Right atrium auricular region (tissue), 2 donors: ENCODE data around the gene PCDH9. TPM values are rescaled to one million over a fixed set of nuclear protein-coding genes. Genes with fewer than 3 reads are reported as not detected.

Source experiments
- DNase-seq: peaks from one replicate; pipeline ENCODE4 v3.0.0-alpha.2; 2019; ENCODE audit warnings: low spot score
- H3K27ac ChIP-seq, 2 donors: fragments of 200-600 bp; sonication (generic); 1 replicate in 1 of 2; 2 replicates in 1 of 2; pipeline ENCODE4 v1.5.1; 2016 to 2019
- H3K27me3 ChIP-seq, 2 donors: fragments of 200-600 bp; sonication (generic); one replicate each; pipeline versions ENCODE4 v1.5.1 to v1.6.0; 2017 to 2019
- H3K36me3 ChIP-seq: fragments of 200-600 bp; sonication (generic); one replicate; pipeline ENCODE4 v1.5.1; 2016
- H3K4me1 ChIP-seq, 2 donors: fragments of 200-600 bp; sonication (generic); one replicate each; pipeline versions ENCODE4 v1.5.1 to v1.6.0; 2017 to 2019
- H3K4me3 ChIP-seq, 2 donors: fragments of 200-600 bp; sonication (generic); 1 replicate in 1 of 2; 2 replicates in 1 of 2; pipeline ENCODE4 v1.5.1; 2017 to 2019; ENCODE audit warnings: mild to moderate bottlenecking in 1 of 2, moderate library complexity in 1 of 2
- H3K9me3 ChIP-seq, 2 donors: fragments of 200-600 bp; sonication (generic); one replicate each; pipeline ENCODE4 v1.5.1; 2019
- CTCF ChIP-seq, 2 donors: fragments of 200-600 bp; sonication (generic); IDR thresholded peaks; one replicate each; pipeline ENCODE4 v1.5.1; 2019; ENCODE audit warnings: antibody characterized with exemption in 2 of 2
- total RNA-seq, 2 donors: library from RNA; depleted of rRNA; stranded (reverse); fragments of >200 nt; gene quantifications; one replicate each; pipeline ENCODE4 v1.1.0, GENCODE V29; 2016

PCDH9 gene
- total RNA-seq, 2 donors from 2014 or later: 19.4 to 28.7 TPM

- H3K36me3 ChIP-seq: no peaks in the 10 kb centered on the region
- no peak for TF ChIP-seq CTCF (IDR thresholded peaks at IDR 0.05)
- no peak overlapping the region for H3K4me3 ChIP-seq
- H3K27ac ChIP-seq: no peak overlapping the region
- no peak for DNase-seq
- H3K27me3 ChIP-seq: no peaks in the 10 kb centered on the region
- no peaks in the 10 kb centered on the region for H3K9me3 ChIP-seq
- H3K4me1 ChIP-seq: no peaks in the 10 kb centered on the region
Observed at GRCh38 chr13:66879988-66880387, 350.1 kb downstream of the PCDH9 start.

GRCh38 chr13:66875264-66875663 is 354.9 kb downstream of the PCDH9 start:
- no peaks in the 10 kb centered on the region for H3K27me3 ChIP-seq
- H3K4me1 ChIP-seq: no peaks in the 10 kb centered on the region
- no peaks in the 10 kb centered on the region for H3K36me3 ChIP-seq
- no peak for TF ChIP-seq CTCF (IDR thresholded peaks at IDR 0.05)
- H3K4me3 ChIP-seq: no peak overlapping the region
- H3K27ac ChIP-seq: no peak overlapping the region
- no peaks in the 10 kb centered on the region for H3K9me3 ChIP-seq
- no peak for DNase-seq

- Histone ChIP-seq H3K36me3 (no peaks in the 10 kb centered on the region), H3K27ac (no peak overlapping the region), H3K4me1 (peaks cover 0 to 15% of the 10 kb centered on the region in 2 donors), H3K4me3 (no peak overlapping the region), H3K9me3 (no peaks in the 10 kb centered on the region), H3K27me3 (no peaks in the 10 kb centered on the region)
- DNase-seq: no peak
- TF ChIP-seq CTCF (IDR thresholded peaks at IDR 0.05): no peak
Observed at GRCh38 chr13:66864627-66865026, 365.5 kb downstream of the PCDH9 start.

- H3K4me1 ChIP-seq: peaks cover 0 to 15% of the 10 kb centered on the region in 2 donors
Observed at GRCh38 chr13:66860878-66861417, 369.2 kb downstream of the PCDH9 start.

GRCh38 chr13:66859934-66860877 is 369.9 kb downstream of the PCDH9 start:
- H3K4me1 ChIP-seq: peaks cover 0 to 15% of the 10 kb centered on the region in 2 donors
- TF ChIP-seq CTCF (IDR thresholded peaks at IDR 0.05): no peak

More at GRCh38 chr13:66860878-66861417, 369.2 kb downstream of the PCDH9 start:
- H3K36me3 ChIP-seq: no peaks in the 10 kb centered on the region
- no peaks in the 10 kb centered on the region for H3K27me3 ChIP-seq
- no peak overlapping the region for H3K27ac ChIP-seq
- DNase-seq: no peak
- H3K4me3 ChIP-seq: no peak overlapping the region
- no peak for TF ChIP-seq CTCF (IDR thresholded peaks at IDR 0.05)
- H3K9me3 ChIP-seq: no peaks in the 10 kb centered on the region

More at GRCh38 chr13:66859934-66860877, 369.9 kb downstream of the PCDH9 start:
- H3K27ac ChIP-seq: no peak overlapping the region
- H3K9me3 ChIP-seq: no peaks in the 10 kb centered on the region
- H3K36me3 ChIP-seq: no peaks in the 10 kb centered on the region
- no peak for DNase-seq
- H3K4me3 ChIP-seq: no peak overlapping the region
- no peaks in the 10 kb centered on the region for H3K27me3 ChIP-seq
